Stimulated activated CD4-positive, alpha-beta T cell treated with anti-CD3 and anti-CD28 coated beads, Interleukin-2, amount 100 ng/mL, for 24 hours (primary cell): ENCODE measurements around the gene ATP13A4.

ENCODE experiments used
- DNase-seq, 2 donors: peaks; one replicate each; pipeline ENCODE4 v3.0.0-alpha.2; 2020

ATP13A4 gene

GRCh38 chr3:193554811-193555210 lies at the start of gene ATP13A4:
Gene ATP13A4, minus strand, starts transcription at chr3:193554895. Its CDS starts 96 bp downstream, at chr3:193554799.
- no peak for DNase-seq

GRCh38 chr3:193599393-193599792 lies 44.7 kb upstream of the ATP13A4 start:
- DNase-seq = no peak

- no peak for DNase-seq
Observed at GRCh38 chr3:193598202-193598601, 43.5 kb upstream of the ATP13A4 start.

- no peak for DNase-seq
Observed at GRCh38 chr3:193595939-193596487, 41.3 kb upstream of the ATP13A4 start.

- DNase-seq = no peak
Observed at GRCh38 chr3:193594946-193595689, 40.4 kb upstream of the ATP13A4 start.

- peak; percentile 46 to 52 for DNase-seq
Observed at GRCh38 chr3:193593668-193594030, 39.0 kb upstream of the ATP13A4 start.

GRCh38 chr3:193592841-193593667 lies 38.4 kb upstream of the ATP13A4 start, which contains the start of gene OPA1:
Gene OPA1, plus strand, starts transcription at chr3:193593208. Its CDS starts 170 bp downstream, at chr3:193593378.
- DNase-seq = peak; percentile 92 to 94

- no peak for DNase-seq
Observed at GRCh38 chr3:193590088-193590856, 35.6 kb upstream of the ATP13A4 start.

- no peak for DNase-seq
Observed at GRCh38 chr3:193589616-193590015, 34.9 kb upstream of the ATP13A4 start.

- no peak for DNase-seq
Observed at GRCh38 chr3:193589129-193589528, 34.4 kb upstream of the ATP13A4 start.

GRCh38 chr3:193586526-193586925 lies 31.8 kb upstream of the ATP13A4 start:
- no peak for DNase-seq

- DNase-seq = no peak
Observed at GRCh38 chr3:193585530-193585929, 30.8 kb upstream of the ATP13A4 start.

GRCh38 chr3:193574488-193575070 lies 19.9 kb upstream of the ATP13A4 start:
- DNase-seq = no peak

GRCh38 chr3:193573403-193574191 lies 18.9 kb upstream of the ATP13A4 start:
- DNase-seq = no peak

GRCh38 chr3:193572426-193572908 lies 17.8 kb upstream of the ATP13A4 start:
- peak; percentile 51 to 52 for DNase-seq

- DNase-seq = no peak
Observed at GRCh38 chr3:193569119-193569518, 14.4 kb upstream of the ATP13A4 start.

- no peak for DNase-seq
Observed at GRCh38 chr3:193564012-193564411, 9.3 kb upstream of the ATP13A4 start.

GRCh38 chr3:193563426-193563825 lies 8.7 kb upstream of the ATP13A4 start:
- no peak for DNase-seq

GRCh38 chr3:193560870-193561269 lies 6.2 kb upstream of the ATP13A4 start:
- DNase-seq = no peak

GRCh38 chr3:193560091-193560490 lies 5.4 kb upstream of the ATP13A4 start:
- no peak for DNase-seq

GRCh38 chr3:193559100-193559499 lies 4.4 kb upstream of the ATP13A4 start:
- no peak for DNase-seq

GRCh38 chr3:193556841-193557240 lies 2.1 kb upstream of the ATP13A4 start:
- DNase-seq = no peak
